ENCODE measurements around the gene SLCO1B1.
"Not testable (repeated sequence)": the region's sequence is repeated elsewhere in the genome, so short reads cannot be mapped to it uniquely, and the experiment has no call there.

Gene SLCO1B1

GRCh38 chr12:21130998-21131397 lies at the start of gene SLCO1B1:
SLCO1B1 (plus strand) TSS chr12:21131194; CDS start chr12:21141575, 10,381 bp downstream.
- no peak for DNase-seq (ENCODE audit: low read depth, low spot score)

DNA sequence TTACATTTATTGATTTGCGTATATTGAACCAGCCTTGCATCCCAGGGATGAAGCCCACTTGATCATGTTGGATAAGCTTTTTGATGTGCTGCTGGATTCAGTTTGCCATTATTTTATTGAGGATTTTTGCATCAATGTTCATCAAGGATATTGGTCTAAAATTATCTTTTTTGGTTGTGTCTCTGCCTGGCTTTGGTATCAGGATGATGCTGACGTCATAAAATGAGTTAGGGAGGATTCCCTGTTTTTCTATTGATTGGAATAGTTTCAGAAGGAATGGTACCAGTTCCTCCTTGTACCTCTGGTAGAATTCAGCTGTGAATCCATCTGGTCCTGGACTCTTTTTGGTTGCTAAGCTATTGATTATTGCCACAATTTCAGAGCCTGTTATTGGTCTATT lies 46.2 kb upstream of the SLCO1B1 start:
- DNase-seq (ENCODE audit: low read depth, low spot score) = not testable (repeated sequence)

GRCh38 chr12:21111732-21112131 lies 19.3 kb upstream of the SLCO1B1 start:
- no peak for DNase-seq (ENCODE audit: low read depth, low spot score)

DNA sequence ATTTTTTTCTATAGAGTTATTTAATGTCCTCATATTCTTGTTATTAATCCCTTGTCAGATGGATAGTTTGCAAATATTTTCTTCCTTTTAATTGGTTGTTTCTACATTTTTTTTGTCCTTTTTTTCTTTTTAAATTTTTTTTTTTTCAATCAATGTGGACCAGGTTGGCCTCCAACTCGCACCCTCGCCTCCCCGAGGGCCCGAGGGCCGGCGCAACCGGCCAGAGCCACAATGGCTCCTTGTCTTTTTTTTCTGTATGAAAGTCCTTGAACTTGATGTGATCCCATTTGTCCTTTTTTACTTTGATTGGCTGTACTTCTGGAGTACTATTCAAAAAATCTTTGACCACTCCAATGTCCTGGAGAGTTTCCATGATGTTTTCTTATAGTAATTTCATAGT lies 17.7 kb upstream of the SLCO1B1 start:
- no peak for DNase-seq (ENCODE audit: low read depth, low spot score)

- DNase-seq (ENCODE audit: low read depth, low spot score) = no peak
Observed at GRCh38 chr12:21117995-21118394, 13.0 kb upstream of the SLCO1B1 start.

DNA sequence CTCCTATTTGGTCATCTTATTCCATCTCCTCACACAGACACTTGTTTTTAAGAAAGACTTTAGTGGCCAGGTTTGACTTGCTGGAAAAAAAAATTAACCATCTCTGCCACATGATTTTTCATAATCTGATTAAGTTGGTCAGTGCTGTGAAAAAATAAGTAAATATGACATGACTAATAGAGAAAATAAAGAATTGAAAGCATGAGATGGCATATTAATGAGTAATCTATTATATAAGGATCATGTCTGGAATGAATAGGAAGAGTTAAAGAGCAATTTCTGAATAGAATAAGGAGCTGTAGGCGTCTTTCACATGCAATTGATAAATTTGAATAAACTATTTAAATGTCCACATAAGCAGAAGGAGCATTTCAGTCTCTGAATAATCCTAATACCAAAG lies 12.2 kb upstream of the SLCO1B1 start:
- no peak for DNase-seq (ENCODE audit: low read depth, low spot score)

GRCh38 chr12:21129351-21129750 lies 1.6 kb upstream of the SLCO1B1 start:
- no peak for DNase-seq (ENCODE audit: low read depth, low spot score)

GRCh38 chr12:21129906-21130305 lies 1.1 kb upstream of the SLCO1B1 start:
- DNase-seq (ENCODE audit: low read depth, low spot score) = no peak

DNA sequence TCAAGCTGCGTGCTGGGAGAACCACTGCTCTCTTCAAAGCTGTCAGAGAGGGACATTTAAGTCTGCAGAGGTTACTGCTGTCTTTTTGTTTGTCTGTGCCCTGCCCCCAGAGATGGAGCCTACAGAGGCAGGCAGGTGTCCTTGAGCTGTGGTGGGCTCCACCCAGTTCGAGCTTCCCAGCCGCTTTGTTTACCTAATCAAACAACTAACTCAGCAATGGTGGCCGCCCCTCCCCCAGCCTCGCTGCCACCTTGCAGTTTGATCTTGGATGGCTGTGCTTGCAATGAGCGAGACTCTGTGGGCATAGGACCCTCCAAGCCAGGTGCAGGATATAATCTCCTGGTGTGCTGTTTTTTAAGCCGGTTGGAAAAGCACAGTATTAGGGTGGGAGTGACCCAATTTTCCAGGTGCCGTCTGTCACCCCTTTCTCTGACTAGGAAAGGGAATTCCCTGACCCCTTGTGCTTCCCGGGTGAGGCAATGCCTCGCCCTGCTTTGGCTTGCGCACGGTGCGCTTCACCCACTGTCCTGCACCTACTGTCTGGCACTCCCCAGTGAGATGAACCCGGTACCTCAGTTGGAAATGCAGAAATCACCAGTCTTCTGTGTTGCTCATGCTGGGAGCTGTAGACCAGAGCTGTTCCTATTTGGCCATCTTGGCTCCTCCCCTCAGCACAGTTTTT lies 6.5 kb downstream of the SLCO1B1 start:
- DNase-seq (ENCODE audit: low read depth, low spot score) = not testable (repeated sequence)

- DNase-seq (ENCODE audit: low read depth, low spot score) = no peak
Observed at GRCh38 chr12:21138016-21138415, 7.0 kb downstream of the SLCO1B1 start.

GRCh38 chr12:21144309-21144708 lies 13.3 kb downstream of the SLCO1B1 start:
- DNase-seq (ENCODE audit: low read depth, low spot score) = no peak

DNA sequence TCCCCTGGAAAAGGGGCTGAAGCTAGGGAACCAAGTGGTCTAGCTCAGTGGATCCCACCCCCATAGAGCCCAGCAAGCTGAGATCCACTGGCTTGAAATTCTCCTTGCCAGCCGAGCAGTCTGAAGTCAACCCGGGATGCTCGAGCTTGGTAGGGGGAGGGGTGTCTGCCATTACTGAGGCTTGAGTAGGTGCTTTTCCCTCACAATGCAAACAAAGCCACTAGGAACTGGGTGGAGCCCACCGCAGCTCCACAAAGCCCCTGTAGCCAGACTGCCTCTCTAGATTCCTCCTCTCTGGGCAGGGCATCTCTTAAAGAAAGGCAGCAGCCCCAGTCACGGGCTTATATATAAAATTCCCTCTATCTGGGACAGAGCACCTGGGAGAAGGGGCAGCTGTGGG lies 18.9 kb downstream of the SLCO1B1 start:
- not testable (repeated sequence) for DNase-seq (ENCODE audit: low read depth, low spot score)

GRCh38 chr12:21151184-21151583 lies 20.2 kb downstream of the SLCO1B1 start:
- no peak for DNase-seq (ENCODE audit: low read depth, low spot score)

GRCh38 chr12:21155522-21156351 lies 24.7 kb downstream of the SLCO1B1 start:
- no peak for DNase-seq (ENCODE audit: low read depth, low spot score)

- no peak for DNase-seq (ENCODE audit: low read depth, low spot score)
Observed at GRCh38 chr12:21165048-21165447, 34.1 kb downstream of the SLCO1B1 start.

- peak; percentile 60 for DNase-seq (ENCODE audit: low read depth, low spot score)
Observed at GRCh38 chr12:21169878-21170472, 39.0 kb downstream of the SLCO1B1 start.

- no peak for DNase-seq (ENCODE audit: low read depth, low spot score)
Observed at GRCh38 chr12:21172079-21172478, 41.1 kb downstream of the SLCO1B1 start.

GRCh38 chr12:21183721-21184275 lies 52.8 kb downstream of the SLCO1B1 start:
- no peak for DNase-seq (ENCODE audit: low read depth, low spot score)

GRCh38 chr12:21190016-21190415 lies 59.0 kb downstream of the SLCO1B1 start:
- DNase-seq (ENCODE audit: low read depth, low spot score) = no peak

GRCh38 chr12:21214433-21214832 lies 83.4 kb downstream of the SLCO1B1 start:
- DNase-seq (ENCODE audit: low read depth, low spot score) = not testable (repeated sequence)

- no peak for DNase-seq (ENCODE audit: low read depth, low spot score)
Observed at GRCh38 chr12:21219206-21219605, 88.2 kb downstream of the SLCO1B1 start.

DNA sequence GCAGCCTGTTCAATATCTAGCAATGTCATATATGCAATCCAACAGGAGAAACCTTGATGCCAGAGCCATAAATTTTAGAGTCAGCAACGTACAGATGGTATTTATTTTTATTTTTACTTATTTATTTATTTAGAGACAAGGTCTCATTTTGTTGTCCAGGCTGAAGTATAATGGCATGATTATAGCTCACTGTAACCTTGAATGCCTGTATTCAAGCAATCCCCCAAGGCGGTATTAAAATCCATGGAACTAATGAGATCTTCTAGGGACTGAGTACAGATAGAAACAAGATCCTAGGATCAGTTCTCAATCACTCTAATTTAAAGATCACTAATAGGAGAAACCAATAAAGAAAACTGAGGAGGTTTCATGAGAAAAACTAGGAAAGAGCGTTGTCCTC lies 89.3 kb downstream of the SLCO1B1 start:
- DNase-seq (ENCODE audit: low read depth, low spot score) = no peak
